Measurements from ENCODE around the gene USP24.

Gene USP24

GRCh38 chr1:55052221-55053142, 162.7 kb downstream of the USP24 start:
- DNase-seq (ENCODE audit: low spot score), result no peak

GRCh38 chr1:55051621-55052020, 163.5 kb downstream of the USP24 start:
- no peak for DNase-seq (ENCODE audit: low spot score)

- DNase-seq (ENCODE audit: low spot score), result no peak
These were observed 164.0 kb downstream of the USP24 start for GRCh38 chr1:55051169-55051568.

GRCh38 chr1:55050283-55050682, 164.9 kb downstream of the USP24 start:
- DNase-seq (ENCODE audit: low spot score), result no peak

- no peak for DNase-seq (ENCODE audit: low spot score)
These were observed 165.3 kb downstream of the USP24 start for GRCh38 chr1:55049914-55050278.

- DNase-seq (ENCODE audit: low spot score), result no peak
These were observed 165.8 kb downstream of the USP24 start for GRCh38 chr1:55049271-55049913.

GRCh38 chr1:55048453-55049270, 166.5 kb downstream of the USP24 start:
- DNase-seq (ENCODE audit: low spot score), result no peak

GRCh38 chr1:55047611-55048010, 167.6 kb downstream of the USP24 start:
- DNase-seq (ENCODE audit: low spot score), result no peak

- DNase-seq (ENCODE audit: low spot score), result no peak
These were observed 168.3 kb downstream of the USP24 start for GRCh38 chr1:55046871-55047270.

GRCh38 chr1:55045430-55045829, 169.7 kb downstream of the USP24 start:
- DNase-seq (ENCODE audit: low spot score), result no peak

GRCh38 chr1:55044617-55045397, 170.4 kb downstream of the USP24 start:
- DNase-seq (ENCODE audit: low spot score), result no peak

GRCh38 chr1:55043726-55044125, 171.4 kb downstream of the USP24 start:
- DNase-seq (ENCODE audit: low spot score), result no peak

- no peak for DNase-seq (ENCODE audit: low spot score)
These were observed 172.2 kb downstream of the USP24 start for GRCh38 chr1:55043011-55043410.

- DNase-seq (ENCODE audit: low spot score), result no peak
These were observed 173.6 kb downstream of the USP24 start for GRCh38 chr1:55041613-55042012.

- DNase-seq (ENCODE audit: low spot score), result no peak
These were observed 174.2 kb downstream of the USP24 start for GRCh38 chr1:55040933-55041494.

GRCh38 chr1:55040083-55040932, 174.9 kb downstream of the USP24 start:
- no peak for DNase-seq (ENCODE audit: low spot score)

- peak; percentile 47 for DNase-seq (ENCODE audit: low spot score)
These were observed 175.7 kb downstream of the USP24 start, which contains the start of gene PCSK9 for GRCh38 chr1:55039342-55040082. PCSK9 (plus strand) TSS chr1:55039548; CDS start chr1:55039838, 290 bp downstream.

- no peak for DNase-seq (ENCODE audit: low spot score)
These were observed 176.2 kb downstream of the USP24 start for GRCh38 chr1:55038974-55039341.

GRCh38 chr1:55038552-55038838, 176.7 kb downstream of the USP24 start:
- DNase-seq (ENCODE audit: low spot score), result no peak
